ENCODE data around the gene PRODH.

- TF ChIP-seq CTCF (IDR thresholded peaks at IDR 0.05) = no peak
- TF ChIP-seq POLR2A (IDR thresholded peaks at IDR 0.05) = no peak
These were observed 4.0 kb downstream of the PRODH start for GRCh38 chr22:18931905-18932652.
